ENCODE results near the gene TPO.

GRCh38 chr2:1422716-1423285 lies 9.5 kb downstream of the TPO start:
- no peak for TF ChIP-seq CTCF (IDR thresholded peaks at IDR 0.05; ENCODE audit: poor library complexity)
- no peak for TF ChIP-seq EZH2phosphoT487 (IDR thresholded peaks at IDR 0.05; ENCODE audit: low read depth, severe bottlenecking, unreplicated experiment)

All from hepatocyte (in vitro differentiated cells).